ENCODE measurements around the gene SLC43A1.

SLC43A1 gene

GRCh38 chr11:57529012-57529411 is 13.5 kb upstream of the SLC43A1 start:
- DNase-seq: no peak

DNA sequence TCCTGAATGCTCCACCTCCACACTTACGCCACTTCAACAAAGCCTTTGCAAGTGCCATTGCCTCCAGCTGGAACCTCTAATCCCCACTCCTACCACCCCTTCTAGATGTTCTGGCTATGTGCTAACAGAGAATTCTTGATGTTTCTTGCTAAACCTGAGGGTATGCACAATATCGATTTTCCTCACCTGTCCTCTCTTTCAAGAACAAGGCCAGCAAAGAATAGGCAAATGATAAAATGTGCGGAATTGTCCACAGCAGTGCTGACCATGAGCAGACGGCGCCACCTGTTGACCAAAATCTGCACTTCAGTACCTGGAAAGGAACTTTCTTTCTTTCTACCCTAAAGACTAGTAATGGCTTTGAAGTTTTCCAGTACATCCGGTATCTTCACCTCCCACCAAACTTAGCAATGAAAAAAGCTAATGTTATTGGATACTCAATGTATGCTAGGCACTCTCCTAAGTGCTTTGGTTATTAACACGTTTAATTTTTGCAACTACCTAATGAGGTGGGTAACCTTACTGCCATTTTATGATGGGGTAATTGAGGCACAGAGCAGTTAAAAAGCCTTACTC is 11.6 kb upstream of the SLC43A1 start:
- peak in 38 of 51 donors; percentile 5 to 79 (median 36) for DNase-seq

DNA sequence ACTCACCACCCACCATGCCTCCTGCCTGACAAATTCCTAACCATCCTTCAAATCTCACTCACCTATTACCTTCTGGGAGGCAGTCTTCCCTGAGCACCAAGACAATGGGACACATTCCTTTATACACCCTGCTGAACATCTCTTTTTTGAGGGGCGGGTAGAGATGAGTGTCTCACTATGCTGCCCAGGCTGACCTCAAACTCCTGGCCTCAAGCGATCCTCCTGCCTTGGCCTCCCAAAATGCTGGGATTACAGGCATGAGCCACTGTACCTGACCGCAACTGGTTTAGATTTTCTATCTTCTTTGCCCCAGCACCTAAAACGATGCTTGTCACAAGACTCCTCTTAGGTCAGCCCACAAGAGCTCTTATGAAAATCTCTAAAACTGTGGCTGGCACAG is 7.9 kb upstream of the SLC43A1 start:
- DNase-seq: no peak

DNA sequence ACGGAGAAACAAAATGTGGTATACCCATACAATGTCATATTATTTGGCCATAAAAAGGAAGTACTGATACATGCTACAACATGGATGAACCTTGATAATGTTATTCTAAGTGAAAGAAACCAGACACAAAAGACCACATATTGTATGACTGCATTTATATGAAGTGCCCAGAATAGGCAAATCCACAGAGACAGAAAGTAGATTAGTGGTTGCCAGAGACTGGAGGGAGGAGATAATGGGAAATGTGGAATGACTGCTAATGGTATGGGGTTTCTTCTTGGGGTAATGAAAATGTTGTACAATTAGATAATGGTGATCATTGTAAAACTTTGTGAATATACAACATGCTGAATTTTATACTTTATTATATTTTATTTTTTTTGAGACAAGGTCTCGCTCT is 5.6 kb upstream of the SLC43A1 start:
- no peak for DNase-seq

DNA sequence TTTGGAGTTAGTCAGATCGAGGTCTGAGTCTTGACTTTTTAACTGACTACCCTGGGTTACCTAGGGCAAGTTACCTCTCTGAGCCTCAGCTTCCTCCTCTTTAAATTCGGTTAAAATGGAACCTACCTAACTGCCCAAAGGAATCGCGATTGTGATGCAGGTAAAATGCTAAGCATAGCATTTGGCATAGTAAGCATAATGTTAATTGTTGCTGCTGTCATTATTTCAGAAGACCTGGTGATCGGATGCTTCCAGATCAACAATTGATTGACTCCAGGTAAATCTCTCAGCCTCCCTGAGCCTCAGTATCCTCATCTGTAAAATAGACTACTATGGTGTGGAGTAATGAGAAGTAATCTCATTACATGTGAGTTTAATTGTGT is 550 bp upstream of the SLC43A1 start:
- no peak for DNase-seq

DNA sequence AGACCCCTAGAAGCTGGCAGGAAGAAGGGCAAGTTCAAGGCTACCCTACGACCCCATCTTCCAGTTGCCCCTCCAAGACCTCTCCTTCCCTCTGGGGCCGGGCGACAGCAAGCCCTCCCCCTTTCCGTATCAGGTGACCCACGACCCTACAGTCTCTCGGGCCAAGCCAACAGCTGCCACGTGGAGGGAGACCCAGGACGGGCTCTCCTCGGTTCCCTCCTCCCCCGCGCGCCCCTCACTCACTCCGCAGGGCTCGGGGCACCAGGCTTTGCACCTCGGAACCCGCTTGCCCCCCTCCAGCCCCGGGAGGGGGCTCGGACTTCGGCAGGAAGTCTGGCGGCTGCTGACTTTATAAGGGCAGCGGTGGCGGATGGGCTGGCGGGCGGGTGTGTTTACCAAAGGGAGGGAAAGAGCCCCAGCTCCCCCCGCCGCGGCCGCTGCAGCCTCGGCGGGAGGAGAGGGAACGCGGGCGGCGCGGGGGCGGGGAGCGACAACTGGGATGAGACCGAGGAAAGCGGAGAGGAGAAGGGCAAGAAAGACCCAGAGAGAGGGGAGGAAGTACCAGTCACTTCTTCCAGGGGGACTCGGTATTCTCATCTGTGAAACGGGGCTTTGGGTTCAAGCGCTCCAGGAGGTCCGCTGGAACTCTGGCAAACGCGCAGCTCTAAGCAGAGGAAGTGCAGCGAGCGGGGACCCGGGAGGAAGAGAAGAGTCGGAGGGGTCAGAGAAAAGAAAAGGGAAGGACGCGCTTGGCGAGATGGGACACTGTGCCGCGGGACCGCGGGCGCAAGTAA is 767 bp downstream of the SLC43A1 start:
- DNase-seq: peak in 15 of 51 donors; percentile 8 to 44 (median 20)

- DNase-seq: peak in 18 of 51 donors; percentile 5 to 46 (median 22)
These were observed 1.5 kb downstream of the SLC43A1 start for GRCh38 chr11:57513911-57514537.

DNA sequence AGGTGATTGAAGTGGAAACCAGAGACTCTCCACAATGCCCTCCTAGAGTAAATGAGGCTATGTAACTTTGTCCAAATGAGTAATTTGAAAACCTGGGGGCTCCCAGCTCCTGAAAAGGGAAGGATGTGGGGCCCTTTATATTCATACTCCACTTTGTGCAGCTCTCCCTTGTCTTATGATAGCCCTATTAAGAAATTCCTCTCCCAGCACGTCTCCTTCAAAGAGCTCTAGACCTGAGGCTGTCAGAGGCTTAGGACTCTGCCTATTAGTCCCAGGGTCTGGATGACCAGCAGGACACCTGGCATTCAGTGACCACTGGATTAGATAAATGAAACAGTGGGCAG is 2.1 kb downstream of the SLC43A1 start:
- no peak for DNase-seq

GRCh38 chr11:57512646-57513451 is 2.7 kb downstream of the SLC43A1 start:
- no peak for DNase-seq

- DNase-seq: no peak
These were observed 3.6 kb downstream of the SLC43A1 start for GRCh38 chr11:57511741-57512430.

GRCh38 chr11:57508341-57509170 is 6.9 kb downstream of the SLC43A1 start:
- no peak for DNase-seq

DNA sequence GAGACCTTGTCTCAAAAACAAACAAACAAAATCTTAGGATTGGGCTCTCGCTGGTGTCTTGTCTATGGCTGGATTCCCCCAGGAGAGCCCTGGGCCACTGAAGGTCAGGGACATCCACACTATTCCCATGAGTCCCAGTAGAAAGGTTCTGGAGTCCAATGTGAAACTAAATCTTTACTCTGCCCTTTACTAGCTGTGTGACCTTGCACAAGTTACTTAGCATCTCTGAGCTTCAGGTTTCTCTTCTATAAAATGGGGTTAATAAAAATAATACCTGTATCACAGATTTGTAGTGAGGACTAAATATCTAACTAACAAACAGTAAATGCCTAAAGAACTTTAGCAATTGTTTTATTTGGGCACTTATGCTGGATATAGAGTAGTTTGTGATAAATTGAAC is 9.0 kb downstream of the SLC43A1 start:
- DNase-seq: no peak

GRCh38 chr11:57504511-57504910 is 11.0 kb downstream of the SLC43A1 start:
- DNase-seq: no peak

- no peak for DNase-seq
These were observed 12.6 kb downstream of the SLC43A1 start for GRCh38 chr11:57502870-57503269.

DNA sequence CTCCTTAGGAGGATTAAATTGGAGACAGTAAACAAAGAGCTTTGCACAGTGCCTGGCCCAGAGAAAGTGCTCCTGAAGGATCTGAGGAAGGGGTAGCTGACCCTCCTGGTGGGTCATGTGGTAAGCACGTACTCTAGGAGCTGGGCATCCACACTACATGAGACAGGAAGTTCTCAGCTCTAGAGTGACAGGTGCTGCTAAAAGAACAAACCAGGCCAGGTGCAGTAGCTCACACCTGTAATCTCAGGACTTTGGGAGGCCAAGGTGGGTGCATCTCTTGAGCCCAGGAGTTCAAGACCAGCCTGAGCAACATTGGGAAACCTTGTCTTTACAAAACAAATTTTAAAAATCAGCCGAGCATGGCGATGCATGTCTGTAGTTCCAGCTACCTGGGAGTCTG is 13.1 kb downstream of the SLC43A1 start:
- DNase-seq: no peak

DNA sequence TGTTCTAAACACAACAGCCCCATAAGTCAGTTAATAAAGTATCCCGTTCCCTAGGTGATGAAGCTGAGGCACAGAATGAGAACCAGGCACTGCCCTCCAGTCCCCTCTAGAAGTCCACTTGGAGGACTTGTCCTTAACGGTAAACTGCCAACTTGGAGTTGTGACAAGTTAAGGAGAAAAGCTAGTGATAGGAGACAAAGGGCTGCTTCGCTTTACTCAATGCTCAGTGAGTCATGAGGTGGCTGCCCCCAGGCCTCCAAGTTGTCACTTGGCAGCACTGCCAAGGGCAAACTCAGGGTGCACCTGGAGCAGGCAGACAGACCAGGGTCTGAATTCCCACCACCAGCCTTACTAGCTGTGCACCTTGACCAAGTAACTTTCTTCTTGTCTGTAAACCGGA is 13.5 kb downstream of the SLC43A1 start:
- DNase-seq: peak in 4 of 51 donors; percentile 9 to 24 (median 16)

- no peak for DNase-seq
These were observed 14.6 kb downstream of the SLC43A1 start for GRCh38 chr11:57500926-57501325.

DNA sequence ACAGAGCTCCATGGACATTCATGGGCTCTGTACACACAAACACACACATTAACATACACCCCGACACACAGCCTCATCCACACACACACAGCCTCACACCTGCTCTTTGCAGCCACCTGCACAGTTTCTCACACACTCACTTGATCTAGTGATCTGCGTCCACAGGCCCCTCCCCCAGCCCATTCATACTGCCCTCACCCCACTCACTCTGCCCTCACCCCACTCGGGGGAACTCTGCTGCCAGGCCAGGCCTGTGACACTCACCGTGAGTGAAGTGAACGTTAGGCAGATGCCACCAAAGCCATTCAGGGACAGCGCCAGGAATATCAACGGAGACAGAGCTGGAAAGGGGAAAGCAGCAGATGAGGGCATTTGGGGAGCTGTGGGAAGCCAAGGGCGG is 15.0 kb downstream of the SLC43A1 start:
- no peak for DNase-seq

DNA sequence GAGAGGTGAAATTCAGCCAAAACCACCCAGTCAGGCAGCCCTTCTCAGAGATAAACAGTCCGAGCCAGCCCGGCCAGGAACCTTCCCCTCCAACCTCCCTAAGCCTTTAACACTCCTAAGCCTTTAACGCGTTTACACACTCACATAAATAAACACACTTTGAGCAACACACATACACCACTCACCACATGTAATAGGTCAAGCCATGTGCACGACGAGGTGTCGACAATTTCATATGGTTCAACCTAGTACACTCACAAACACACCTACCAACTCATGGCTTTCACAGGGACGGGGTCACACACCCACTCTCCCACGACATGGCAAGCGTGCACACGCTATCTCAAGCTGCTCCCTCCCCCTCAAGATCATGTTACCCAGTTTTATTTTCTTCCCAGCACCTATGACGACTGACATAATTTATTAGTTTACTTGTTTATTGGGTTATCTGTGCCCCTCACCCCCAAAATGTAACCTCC is 15.5 kb downstream of the SLC43A1 start:
- no peak for DNase-seq

- peak; percentile 13 to 93 (median 85) for DNase-seq
These were observed 16.0 kb downstream of the SLC43A1 start for GRCh38 chr11:57499413-57499982.
